OCI-LY1 (cell line): ENCODE data around the gene RIN3.

ENCODE experiments used
- H2AFZ ChIP-seq: fragments of 200-600 bp; sonication (generic), shearing (Covaris generic); 2 replicates; pipeline ENCODE4 v1.6.0; 2014; ENCODE audit warnings: antibody characterized with exemption, mild to moderate bottlenecking, low read length
- H3F3A ChIP-seq: fragments of 200-600 bp; sonication (generic), shearing (Covaris generic); 2 replicates; pipeline ENCODE4 v1.6.0; 2014; ENCODE audit warnings: mild to moderate bottlenecking, antibody characterized with exemption, low read length, moderate library complexity; ENCODE audit not compliant: insufficient read depth
- H3K27ac ChIP-seq: fragments of 200-600 bp; sonication (generic); 2 replicates; pipeline ENCODE4 v1.5.1; 2014; ENCODE audit warnings: low read length, mixed run types, mild to moderate bottlenecking, low read depth; ENCODE audit not compliant: poor library complexity, severe bottlenecking
- H3K27me3 ChIP-seq: fragments of 200-600 bp; sonication (generic); 2 replicates; pipeline ENCODE4 v1.6.0; 2014; ENCODE audit warnings: antibody characterized with exemption, mild to moderate bottlenecking, low read length, moderate library complexity; ENCODE audit not compliant: insufficient read depth
- H3K36me3 ChIP-seq: fragments of 200-600 bp; sonication (generic); 2 replicates; pipeline ENCODE4 v1.6.1; 2014; ENCODE audit warnings: mild to moderate bottlenecking, antibody characterized with exemption, low read length, moderate library complexity, mixed read lengths; ENCODE audit not compliant: insufficient read depth
- H3K4me1 ChIP-seq: fragments of 200-600 bp; sonication (generic); 2 replicates; pipeline ENCODE4 v1.5.1; 2014; ENCODE audit warnings: mild to moderate bottlenecking, low read length, moderate library complexity; ENCODE audit not compliant: insufficient read depth, severe bottlenecking
- H3K4me2 ChIP-seq: fragments of 200-600 bp; sonication (generic), shearing (Covaris generic); 2 replicates; pipeline ENCODE4 v1.6.1; 2014; ENCODE audit warnings: low read length
- H3K4me3 ChIP-seq: fragments of 200-600 bp; sonication (generic); 2 replicates; pipeline ENCODE4 v1.5.1; 2014; ENCODE audit warnings: low read length, low read depth, mild to moderate bottlenecking, mixed read lengths; ENCODE audit not compliant: poor library complexity, severe bottlenecking
- H3K79me2 ChIP-seq: fragments of 200-600 bp; shearing (Covaris generic); 2 replicates; pipeline ENCODE4 v1.6.1; 2016; ENCODE audit warnings: mixed run types, low read length, mixed read lengths; ENCODE audit not compliant: insufficient read depth
- H3K9ac ChIP-seq: fragments of 200-600 bp; sonication (generic), shearing (Covaris generic); 2 replicates; pipeline ENCODE4 v1.6.1; 2014; ENCODE audit warnings: mild to moderate bottlenecking, low read length, mixed read lengths
- H3K9me2 ChIP-seq: fragments of 200-600 bp; sonication (generic), shearing (Covaris generic); 2 replicates; pipeline ENCODE4 v1.6.1; 2014; ENCODE audit warnings: low read depth, mild to moderate bottlenecking, low read length, mixed read lengths
- H3K9me3 ChIP-seq: fragments of 200-600 bp; shearing (Covaris generic); 2 replicates; pipeline ENCODE4 v1.6.1; 2014; ENCODE audit warnings: low read length, mixed read lengths
- H4K20me1 ChIP-seq: fragments of 200-600 bp; sonication (generic), shearing (Covaris generic); 2 replicates; pipeline ENCODE4 v1.6.0; 2016; ENCODE audit warnings: mild to moderate bottlenecking, low read length; ENCODE audit not compliant: insufficient read depth
- EZH2 ChIP-seq: fragments of 200-600 bp; sonication (generic), shearing (Covaris generic); IDR thresholded peaks from 2 replicates; pipeline ENCODE4 v1.8.0; 2017; ENCODE audit warnings: borderline replicate concordance, mixed run types, mild to moderate bottlenecking, antibody characterized with exemption, low read length, moderate library complexity, mixed read lengths
- TF ChIP-seq, protein P1 (sequence below): fragments of 200-600 bp; sonication (generic), shearing (Covaris generic); IDR thresholded peaks from 2 replicates; pipeline ENCODE4 v1.5.1; 2017; ENCODE audit warnings: mild to moderate bottlenecking, antibody characterized with exemption, low read length, moderate library complexity, mixed read lengths

RIN3 gene

DNA sequence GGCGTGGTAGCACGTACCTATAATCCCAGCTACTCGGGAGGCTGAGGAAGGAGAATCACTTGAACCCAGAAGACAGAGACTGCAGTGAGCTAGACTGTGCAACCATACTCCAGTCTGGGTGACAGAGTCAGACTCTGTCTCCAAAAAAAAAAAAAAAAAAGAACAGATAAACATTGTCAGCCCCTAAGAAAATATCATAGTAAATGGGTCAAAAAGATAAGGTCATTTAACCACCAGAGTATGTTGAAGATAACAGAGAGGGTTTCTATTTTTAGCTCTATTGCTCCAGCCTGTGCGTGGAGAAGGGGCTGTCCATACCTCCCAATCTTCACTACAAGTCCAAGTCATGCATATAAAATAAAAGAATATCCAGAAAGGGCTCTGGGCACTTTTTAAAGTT is 219.4 kb downstream of the RIN3 start:
- Histone ChIP-seq H3K4me1 (no peaks in the 10 kb centered on the region), H4K20me1 (no peaks in the 10 kb centered on the region), H3K9me2 (no peaks in the 10 kb centered on the region), H3K9me3 (no peaks in the 10 kb centered on the region), H3K9ac (no peak overlapping the region), H2AFZ (no peak overlapping the region), H3K36me3 (no peaks in the 10 kb centered on the region), H3F3A (no peaks in the 10 kb centered on the region), H3K4me2 (no peak overlapping the region), H3K4me3 (no peak overlapping the region), H3K79me2 (no peaks in the 10 kb centered on the region), H3K27ac (no peak overlapping the region), H3K27me3 (peaks cover 4% of the 10 kb centered on the region; the same call in 1 of the 2 replicates)
- TF ChIP-seq, protein P1, sequence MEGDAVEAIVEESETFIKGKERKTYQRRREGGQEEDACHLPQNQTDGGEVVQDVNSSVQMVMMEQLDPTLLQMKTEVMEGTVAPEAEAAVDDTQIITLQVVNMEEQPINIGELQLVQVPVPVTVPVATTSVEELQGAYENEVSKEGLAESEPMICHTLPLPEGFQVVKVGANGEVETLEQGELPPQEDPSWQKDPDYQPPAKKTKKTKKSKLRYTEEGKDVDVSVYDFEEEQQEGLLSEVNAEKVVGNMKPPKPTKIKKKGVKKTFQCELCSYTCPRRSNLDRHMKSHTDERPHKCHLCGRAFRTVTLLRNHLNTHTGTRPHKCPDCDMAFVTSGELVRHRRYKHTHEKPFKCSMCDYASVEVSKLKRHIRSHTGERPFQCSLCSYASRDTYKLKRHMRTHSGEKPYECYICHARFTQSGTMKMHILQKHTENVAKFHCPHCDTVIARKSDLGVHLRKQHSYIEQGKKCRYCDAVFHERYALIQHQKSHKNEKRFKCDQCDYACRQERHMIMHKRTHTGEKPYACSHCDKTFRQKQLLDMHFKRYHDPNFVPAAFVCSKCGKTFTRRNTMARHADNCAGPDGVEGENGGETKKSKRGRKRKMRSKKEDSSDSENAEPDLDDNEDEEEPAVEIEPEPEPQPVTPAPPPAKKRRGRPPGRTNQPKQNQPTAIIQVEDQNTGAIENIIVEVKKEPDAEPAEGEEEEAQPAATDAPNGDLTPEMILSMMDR: no peak
- TF ChIP-seq EZH2: no peak

GRCh38 chr14:92734618-92735017 is 221.0 kb downstream of the RIN3 start:
- Histone ChIP-seq H3K36me3 (no peaks in the 10 kb centered on the region), H3K27ac (no peak overlapping the region), H3K79me2 (no peaks in the 10 kb centered on the region), H3F3A (no peaks in the 10 kb centered on the region), H3K4me1 (no peaks in the 10 kb centered on the region), H3K4me2 (no peak overlapping the region), H4K20me1 (no peaks in the 10 kb centered on the region), H2AFZ (no peak overlapping the region), H3K4me3 (no peak overlapping the region), H3K9ac (no peak overlapping the region), H3K27me3 (peaks cover 4% of the 10 kb centered on the region; the same call in 1 of the 2 replicates), H3K9me3 (no peaks in the 10 kb centered on the region), H3K9me2 (no peaks in the 10 kb centered on the region)
- TF ChIP-seq EZH2: no peak
- TF ChIP-seq, protein P1: no peak

DNA sequence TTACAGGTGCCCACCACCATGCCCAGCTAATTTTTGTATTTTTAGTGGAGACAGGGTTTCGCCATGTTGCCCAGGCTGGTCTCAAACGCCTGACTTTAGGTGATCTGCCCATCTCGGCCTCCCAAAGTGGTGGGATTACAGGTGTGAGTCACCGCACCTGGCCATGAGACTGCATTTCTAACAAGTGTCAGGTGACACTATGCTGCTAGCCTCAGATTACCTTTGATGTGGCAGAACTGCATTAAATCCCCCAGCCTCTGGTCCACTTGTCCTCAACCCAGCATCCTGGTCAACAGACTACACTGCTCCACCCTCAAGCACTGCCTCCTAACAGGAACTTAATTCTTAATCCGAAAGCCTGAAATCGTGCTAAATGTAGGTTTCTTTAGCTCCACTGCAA is 221.8 kb downstream of the RIN3 start:
- H3K36me3 ChIP-seq: no peaks in the 10 kb centered on the region
- no peaks in the 10 kb centered on the region for H3K79me2 ChIP-seq
- no peak overlapping the region for H3K4me3 ChIP-seq
- H3K27ac ChIP-seq: no peak overlapping the region
- H3F3A ChIP-seq: no peaks in the 10 kb centered on the region
- H3K9me2 ChIP-seq: no peaks in the 10 kb centered on the region
- H3K4me2 ChIP-seq: no peak overlapping the region
- peaks cover 4% of the 10 kb centered on the region; the same call in 1 of the 2 replicates for H3K27me3 ChIP-seq
- no peaks in the 10 kb centered on the region for H3K4me1 ChIP-seq
- H3K9ac ChIP-seq: no peak overlapping the region
- no peak overlapping the region for H2AFZ ChIP-seq
- H4K20me1 ChIP-seq: no peaks in the 10 kb centered on the region
- no peak for TF ChIP-seq EZH2
- TF ChIP-seq, protein P1: no peak
- no peaks in the 10 kb centered on the region for H3K9me3 ChIP-seq
